Nephron progenitor cell (in vitro differentiated cells): ENCODE measurements around the gene GTPBP8.

ENCODE experiments used
- DNase-seq: peaks from one replicate; pipeline ENCODE4 v3.0.0; 2021
- H3K27ac Mint-ChIP-seq: 2 replicates; pipeline ENCODE4 v1.8.0; 2021; ENCODE audit warnings: mild to moderate bottlenecking, moderate library complexity, mixed read lengths
- H3K27me3 Mint-ChIP-seq: 2 replicates; pipeline ENCODE4 v1.8.0; 2021; ENCODE audit warnings: mild to moderate bottlenecking, low read depth, mixed read lengths; ENCODE audit not compliant: poor library complexity
- H3K36me3 Mint-ChIP-seq: 2 replicates; pipeline ENCODE4 v1.8.0; 2021; ENCODE audit warnings: low read depth, mixed read lengths
- H3K4me1 Mint-ChIP-seq: 2 replicates; pipeline ENCODE4 v1.8.0; 2021; ENCODE audit warnings: mixed read lengths
- H3K4me3 Mint-ChIP-seq: 2 replicates; pipeline ENCODE4 v1.8.0; 2021; ENCODE audit warnings: mild to moderate bottlenecking, moderate library complexity, mixed read lengths
- H3K9me3 Mint-ChIP-seq: 2 replicates; pipeline ENCODE4 v1.8.0; 2021; ENCODE audit warnings: mild to moderate bottlenecking, moderate library complexity, mixed read lengths
- TF ChIP-seq, protein P1 (sequence below): fragments of 200-600 bp; sonication (generic); IDR thresholded peaks from 2 replicates; pipeline ENCODE4 v1.5.0; 2021; ENCODE audit warnings: antibody characterized with exemption

The GTPBP8 gene

DNA sequence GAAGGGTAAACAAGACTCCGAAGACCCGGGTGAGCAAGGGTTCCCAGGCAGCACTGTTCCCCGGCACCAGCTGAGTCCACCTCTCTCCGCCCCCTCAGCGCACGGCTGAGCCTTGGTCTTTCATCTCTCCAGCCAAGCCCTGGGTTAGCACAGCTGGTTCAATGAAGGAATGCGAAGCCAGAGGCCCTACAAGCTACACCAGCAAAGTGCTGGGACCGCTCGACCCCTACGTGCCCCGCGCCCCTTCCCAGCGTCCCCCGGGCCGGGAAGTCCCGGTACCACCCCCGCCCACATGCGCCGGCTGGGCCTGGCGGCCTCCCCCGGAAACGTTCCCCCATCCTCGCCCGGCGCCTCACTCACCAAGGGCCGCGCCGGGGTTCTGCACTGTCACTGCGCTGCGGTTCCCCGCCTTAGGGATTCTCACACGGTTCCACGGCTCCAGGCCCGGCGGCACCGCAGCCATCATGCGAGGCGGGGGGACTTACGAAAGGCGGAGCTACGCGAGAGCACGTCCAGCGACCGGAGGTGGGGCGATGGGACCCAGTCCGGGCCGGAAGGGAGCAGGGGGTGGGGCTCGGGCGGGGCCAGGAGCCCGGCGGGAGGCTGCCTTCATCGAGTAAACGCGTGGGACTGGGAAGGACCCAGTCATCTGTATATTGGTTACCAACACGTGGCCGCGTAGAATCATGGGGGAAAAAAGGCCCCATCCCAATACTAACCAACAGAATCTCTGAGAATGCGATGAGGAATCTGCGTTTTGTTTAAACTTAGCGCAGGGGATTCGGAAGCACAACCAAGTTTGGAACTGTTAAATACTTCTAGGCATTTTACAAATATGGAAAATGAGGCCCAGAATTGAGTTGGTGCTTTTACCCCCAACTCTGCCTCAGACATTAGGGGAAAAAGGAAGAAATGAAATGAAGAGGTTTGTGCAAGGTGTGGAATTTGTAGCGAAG is 28.7 kb downstream of the GTPBP8 start:
- H3K4me3 Mint-ChIP-seq = peak overlapping the region; percentile 94
- peaks cover 8% of the 10 kb centered on the region for H3K9me3 Mint-ChIP-seq
- peak; percentile 83 for DNase-seq
- H3K4me1 Mint-ChIP-seq = peaks cover 34% of the 10 kb centered on the region
- peaks cover 2% of the 10 kb centered on the region for H3K27me3 Mint-ChIP-seq
- TF ChIP-seq, protein P1, sequence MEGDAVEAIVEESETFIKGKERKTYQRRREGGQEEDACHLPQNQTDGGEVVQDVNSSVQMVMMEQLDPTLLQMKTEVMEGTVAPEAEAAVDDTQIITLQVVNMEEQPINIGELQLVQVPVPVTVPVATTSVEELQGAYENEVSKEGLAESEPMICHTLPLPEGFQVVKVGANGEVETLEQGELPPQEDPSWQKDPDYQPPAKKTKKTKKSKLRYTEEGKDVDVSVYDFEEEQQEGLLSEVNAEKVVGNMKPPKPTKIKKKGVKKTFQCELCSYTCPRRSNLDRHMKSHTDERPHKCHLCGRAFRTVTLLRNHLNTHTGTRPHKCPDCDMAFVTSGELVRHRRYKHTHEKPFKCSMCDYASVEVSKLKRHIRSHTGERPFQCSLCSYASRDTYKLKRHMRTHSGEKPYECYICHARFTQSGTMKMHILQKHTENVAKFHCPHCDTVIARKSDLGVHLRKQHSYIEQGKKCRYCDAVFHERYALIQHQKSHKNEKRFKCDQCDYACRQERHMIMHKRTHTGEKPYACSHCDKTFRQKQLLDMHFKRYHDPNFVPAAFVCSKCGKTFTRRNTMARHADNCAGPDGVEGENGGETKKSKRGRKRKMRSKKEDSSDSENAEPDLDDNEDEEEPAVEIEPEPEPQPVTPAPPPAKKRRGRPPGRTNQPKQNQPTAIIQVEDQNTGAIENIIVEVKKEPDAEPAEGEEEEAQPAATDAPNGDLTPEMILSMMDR = no peak
- peak overlapping the region; percentile 62 for H3K27ac Mint-ChIP-seq
- peaks cover 36% of the 10 kb centered on the region for H3K36me3 Mint-ChIP-seq

DNA sequence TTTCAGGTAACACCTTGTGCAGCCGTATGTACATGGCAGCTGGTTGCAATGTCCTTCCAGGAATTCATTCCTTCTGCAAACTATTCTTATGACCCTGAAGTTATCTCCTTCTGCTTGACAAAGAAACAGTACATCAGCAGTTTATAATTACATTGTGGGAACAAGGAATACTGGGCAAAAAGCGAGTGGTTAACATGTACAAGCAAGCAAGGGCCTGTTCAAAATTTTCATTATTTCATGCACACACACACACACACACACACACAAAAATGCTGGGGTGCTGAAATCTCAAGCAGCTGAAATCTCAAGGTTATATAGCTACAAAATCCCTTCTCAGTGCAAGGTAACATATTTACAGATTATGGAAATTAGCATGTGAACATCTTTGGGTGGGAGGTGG is 30.7 kb downstream of the GTPBP8 start:
- H3K4me3 Mint-ChIP-seq = no peak overlapping the region
- TF ChIP-seq, protein P1 = no peak
- H3K36me3 Mint-ChIP-seq = peaks cover 16% of the 10 kb centered on the region
- peaks cover 2% of the 10 kb centered on the region for H3K27me3 Mint-ChIP-seq
- DNase-seq = no peak
- peaks cover 34% of the 10 kb centered on the region for H3K4me1 Mint-ChIP-seq
- no peak overlapping the region for H3K27ac Mint-ChIP-seq
- peaks cover 8% of the 10 kb centered on the region for H3K9me3 Mint-ChIP-seq

DNA sequence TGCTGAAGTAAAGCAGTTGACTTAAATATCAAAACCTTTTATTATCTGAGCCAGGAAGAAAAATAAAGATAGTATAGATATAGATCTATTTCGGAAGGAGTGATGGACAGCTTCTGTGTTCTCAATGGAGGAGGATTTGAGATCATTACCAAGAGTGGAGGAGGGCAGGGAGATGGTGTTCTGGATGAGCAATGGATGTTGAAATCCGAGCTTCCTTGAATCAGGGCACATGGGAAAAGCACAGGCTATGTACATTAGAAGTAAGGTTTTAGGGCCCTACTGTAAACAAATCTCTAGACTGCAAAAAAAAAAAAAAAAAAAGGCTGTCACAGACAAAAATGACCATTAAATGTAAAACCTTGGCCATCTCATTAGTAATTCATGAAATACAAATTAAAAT is 43.2 kb downstream of the GTPBP8 start:
- Mint-ChIP-seq H3K27me3 (no peaks in the 10 kb centered on the region), H3K9me3 (peaks cover 4% of the 10 kb centered on the region), H3K4me1 (peaks cover 12% of the 10 kb centered on the region), H3K27ac (no peak overlapping the region), H3K4me3 (no peak overlapping the region), H3K36me3 (no peaks in the 10 kb centered on the region)
- TF ChIP-seq, protein P1 = no peak
- no peak for DNase-seq

DNA sequence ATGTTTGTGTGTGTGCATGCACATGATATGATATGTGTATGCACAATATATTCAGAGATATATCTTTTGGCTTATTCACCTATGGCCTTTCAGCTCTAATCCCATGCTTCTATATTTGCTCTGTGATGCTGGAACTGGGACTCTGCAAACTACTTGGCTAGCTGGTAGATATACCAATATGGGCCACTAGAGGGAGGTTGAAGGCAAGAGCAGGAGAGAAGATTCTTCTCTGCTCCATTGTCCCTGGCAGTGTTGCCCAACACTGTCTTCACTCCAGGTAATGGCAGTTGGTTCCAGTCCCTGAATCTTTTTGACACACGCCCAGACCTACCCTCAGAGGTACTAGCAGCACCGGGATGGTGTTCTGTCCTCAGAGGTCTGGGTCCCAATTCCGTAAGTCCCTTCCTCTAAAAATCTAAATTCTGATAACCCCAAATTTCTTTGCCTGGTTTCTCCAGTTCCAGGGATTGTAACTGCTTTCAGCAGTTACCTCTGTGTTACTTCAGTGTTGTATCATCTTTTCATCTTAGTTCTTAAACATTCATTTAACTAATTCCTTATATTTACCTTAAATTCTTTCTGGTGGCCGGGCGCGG is 44.7 kb downstream of the GTPBP8 start:
- no peak overlapping the region for H3K27ac Mint-ChIP-seq
- TF ChIP-seq, protein P1 = peak; percentile 83
- H3K27me3 Mint-ChIP-seq = peaks cover 3% of the 10 kb centered on the region
- peak; percentile 47 for DNase-seq
- no peaks in the 10 kb centered on the region for H3K36me3 Mint-ChIP-seq
- peaks cover 12% of the 10 kb centered on the region for H3K4me1 Mint-ChIP-seq
- no peak overlapping the region for H3K4me3 Mint-ChIP-seq
- H3K9me3 Mint-ChIP-seq = peaks cover 4% of the 10 kb centered on the region

DNA sequence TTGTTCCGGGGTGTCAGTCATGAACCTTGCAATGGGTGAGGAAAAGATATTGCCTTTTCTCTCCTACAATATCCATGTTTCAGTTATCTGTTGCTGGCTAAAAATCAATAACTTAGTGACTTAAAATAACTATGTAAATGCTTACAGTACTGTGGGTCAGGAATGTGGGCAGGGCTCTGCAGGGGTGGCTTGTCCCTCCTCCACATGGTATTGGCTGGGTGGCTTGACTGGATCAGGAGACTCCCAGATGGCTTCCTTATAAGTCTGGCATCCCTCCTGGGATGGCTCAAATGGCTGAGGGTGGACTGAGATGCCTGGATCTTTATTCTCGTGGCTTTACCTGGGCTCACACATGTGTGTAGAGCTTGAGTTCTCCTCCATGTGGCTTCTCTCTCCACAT is 47.5 kb downstream of the GTPBP8 start:
- TF ChIP-seq, protein P1 = no peak
- no peak overlapping the region for H3K4me3 Mint-ChIP-seq
- peaks cover 12% of the 10 kb centered on the region for H3K4me1 Mint-ChIP-seq
- H3K27ac Mint-ChIP-seq = no peak overlapping the region
- H3K36me3 Mint-ChIP-seq = no peaks in the 10 kb centered on the region
- DNase-seq = no peak
- H3K9me3 Mint-ChIP-seq = no peaks in the 10 kb centered on the region
- peaks cover 3% of the 10 kb centered on the region for H3K27me3 Mint-ChIP-seq
